SK-N-SH (cell line): Measurements from ENCODE around the gene PI4K2B. TPM values are rescaled to one million over a fixed set of nuclear protein-coding genes. Genes with fewer than 3 reads are reported as not detected.

ENCODE experiments used
- CTCF ChIA-PET: fragments of 300-600, 350-600 bp; formaldehyde crosslinking; extraction: SDS; loops from one replicate; lab custom pipeline; 2021; lab: Yijun Ruan, JAX
- POLR2A ChIA-PET: fragments of 350-600 bp; sonication (Branson Sonifier 250); formaldehyde crosslinking; extraction: SDS; loops from one replicate; lab custom pipeline; 2020; ENCODE audit warnings: antibody characterized with exemption, inconsistent platforms; lab: Yijun Ruan, JAX
- DNase-seq: peaks from one replicate; pipeline ENCODE4 v3.0.0; 2012
- H2AFZ ChIP-seq: fragments of 200-600 bp; sonication (generic); 2 replicates; pipeline ENCODE4 v1.8.1; 2016; ENCODE audit warnings: antibody characterized with exemption, mild to moderate bottlenecking, low read depth
- H3F3A ChIP-seq: fragments of 200-600 bp; sonication (generic); replicated peaks from 2 replicates; pipeline ENCODE3; 2016; ENCODE audit warnings: antibody characterized with exemption, mild to moderate bottlenecking; ENCODE audit not compliant: insufficient read depth
- H3K27ac ChIP-seq, 2 experiments: fragments of 200-500 bp in 1 of 2; fragments of 200-600 bp in 1 of 2; sonication (Bioruptor generic) in 1 of 2; sonication (generic), shearing (Covaris generic) in 1 of 2; 2 replicates each; pipeline versions ENCODE4 v1.5.1 to v1.6.1; 2014 to 2016; ENCODE audit warnings: low read depth in 2 of 2, inconsistent platforms in 1 of 2, low read length in 1 of 2, mild to moderate bottlenecking in 1 of 2, mixed read lengths in 1 of 2
- H3K27me3 ChIP-seq: fragments of 200-600 bp; sonication (generic), shearing (Covaris generic); 2 replicates; pipeline ENCODE4 v1.6.1; 2016; ENCODE audit warnings: mixed run types; ENCODE audit not compliant: insufficient read depth
- H3K36me3 ChIP-seq, 2 experiments: fragments of 200-500 bp in 1 of 2; fragments of 200-600 bp in 1 of 2; sonication (Bioruptor generic) in 1 of 2; sonication (generic) in 1 of 2; replicated peaks in 1 of 2; 2 replicates each; pipeline versions ENCODE3 to v1.5.1; 2014 to 2016; ENCODE audit warnings: low read length in 1 of 2, mild to moderate bottlenecking in 1 of 2; ENCODE audit not compliant: insufficient read depth in 2 of 2, control insufficient read depth in 1 of 2
- H3K4me1 ChIP-seq, 2 experiments: fragments of 200-500 bp in 1 of 2; fragments of 200-600 bp in 1 of 2; sonication (Bioruptor generic) in 1 of 2; sonication (generic), shearing (Covaris generic) in 1 of 2; 2 replicates each; pipeline versions ENCODE4 v1.5.1 to v1.6.1; 2014 to 2016; ENCODE audit warnings: low read depth in 1 of 2, low read length in 1 of 2, mixed run types in 1 of 2; ENCODE audit not compliant: insufficient read depth in 2 of 2, control insufficient read depth in 1 of 2
- H3K4me2 ChIP-seq: fragments of 200-600 bp; sonication (generic), shearing (Covaris generic); 2 replicates; pipeline ENCODE4 v1.6.1; 2017; ENCODE audit warnings: mixed run types
- H3K4me3 ChIP-seq, 2 experiments: fragments of 200-500 bp in 1 of 2; fragments of 200-600 bp in 1 of 2; sonication (Bioruptor generic) in 1 of 2; sonication (generic), shearing (Covaris generic) in 1 of 2; 2 replicates each; pipeline versions ENCODE4 v1.5.1 to v1.8.1; 2014 to 2016; ENCODE audit warnings: low read depth in 2 of 2, inconsistent platforms in 1 of 2, low read length in 1 of 2, mild to moderate bottlenecking in 1 of 2, mixed read lengths in 1 of 2, moderate library complexity in 1 of 2
- H3K79me2 ChIP-seq: fragments of 200-600 bp; sonication (generic); 2 replicates; pipeline ENCODE4 v1.8.1; 2017; ENCODE audit warnings: mild to moderate bottlenecking; ENCODE audit not compliant: insufficient read depth
- H3K9ac ChIP-seq: fragments of 200-600 bp; sonication (generic); 2 replicates; pipeline ENCODE4 v1.6.1; 2017; ENCODE audit warnings: mixed run types
- H3K9me2 ChIP-seq: fragments of 200-600 bp; sonication (generic); 2 replicates; pipeline ENCODE4 v1.6.1; 2017; ENCODE audit warnings: mixed run types
- H3K9me3 ChIP-seq: fragments of 200-600 bp; sonication (generic); 2 replicates; pipeline ENCODE4 v1.6.1; 2017; ENCODE audit warnings: mixed run types, mild to moderate bottlenecking, moderate library complexity
- H4K20me1 ChIP-seq: fragments of 200-600 bp; sonication (generic); 2 replicates; pipeline ENCODE4 v1.6.1; 2017; ENCODE audit warnings: mild to moderate bottlenecking, mixed run types; ENCODE audit not compliant: insufficient read depth
- CHD2 ChIP-seq: fragments of 150-350 bp; IDR thresholded peaks from 2 replicates; pipeline ENCODE4 v1.6.1; 2018; ENCODE audit warnings: low read length; ENCODE audit not compliant: partially characterized antibody
- EP300 ChIP-seq, 2 experiments: IDR thresholded peaks; 2 replicates each; pipeline versions ENCODE4 v1.4.0 to v1.6.1; 2012; ENCODE audit warnings: borderline replicate concordance in 1 of 2, low read depth in 1 of 2, low read length in 1 of 2
- EZH2phosphoT487 ChIP-seq: fragments of 200-600 bp; sonication (generic); IDR thresholded peaks from 2 replicates; pipeline ENCODE4 v1.6.1; 2017; ENCODE audit warnings: low read depth, mixed run types, mild to moderate bottlenecking, antibody characterized with exemption, moderate library complexity, borderline replicate concordance
- FOXJ3 ChIP-seq: sonication (generic); formaldehyde crosslinking; IDR thresholded peaks from 2 replicates; pipeline ENCODE4 v1.5.1; 2020; ENCODE audit warnings: mild to moderate bottlenecking, missing genetic modification reagents
- MXI1 ChIP-seq: IDR thresholded peaks from 2 replicates; pipeline ENCODE4 v1.6.1; 2012; ENCODE audit warnings: mild to moderate bottlenecking, low read depth, low read length, improper control_type of control experiment
- PBX3 ChIP-seq: IDR thresholded peaks from 2 replicates; pipeline ENCODE4; 2012
- POLR2AphosphoS5 ChIP-seq: IDR thresholded peaks from 2 replicates; pipeline ENCODE4 v1.6.1; 2012; ENCODE audit warnings: low read depth, low read length
- RAD21 ChIP-seq: IDR thresholded peaks from 2 replicates; pipeline ENCODE4 v1.6.1; 2012; ENCODE audit warnings: mild to moderate bottlenecking, low read length
- SMC3 ChIP-seq: IDR thresholded peaks from 2 replicates; pipeline ENCODE4 v1.6.1; 2012; ENCODE audit warnings: low read depth, low read length, improper control_type of control experiment
- TAF1 ChIP-seq: IDR thresholded peaks from 2 replicates; pipeline ENCODE4 v1.6.1; 2012; ENCODE audit warnings: low read depth, mild to moderate bottlenecking, low read length, moderate library complexity, borderline replicate concordance
- USF1 ChIP-seq: IDR thresholded peaks from 2 replicates; pipeline ENCODE4 v1.4.0; 2012; ENCODE audit warnings: low read depth, borderline replicate concordance
- USF2 ChIP-seq: fragments of 150-350 bp; IDR thresholded peaks from 2 replicates; pipeline ENCODE4 v1.6.1; 2017; ENCODE audit warnings: antibody characterized with exemption, low read length, low read depth, borderline replicate concordance
- ZBTB33 ChIP-seq: IDR thresholded peaks from 2 replicates; pipeline ENCODE4 v1.4.0; 2012; ENCODE audit warnings: low read depth, borderline replicate concordance
- WGBS: methylation state at CpG from one replicate; pipeline ENCODE4 v1.1.6; 2017; ENCODE audit warnings: low lambda C conversion rate; 5-methylcytosine and 5-hydroxymethylcytosine counted together
- polyA plus RNA-seq, 3 experiments: library from polyadenylated mRNA; depleted of rRNA; stranded (reverse); fragments of >200 nt; gene quantifications; 2 replicates each; pipeline ENCODE4 v1.2.3, GENCODE V29; 2012

The PI4K2B gene
- polyA plus RNA-seq, 1 of the 3 experiments (the other 2 are of a cell fraction) = 3.1 TPM

- Histone ChIP-seq H3K79me2 (no peaks in the 10 kb centered on the region), H3K4me1 (no peaks in the 10 kb centered on the region), H3K9me2 (no peaks in the 10 kb centered on the region), H3K27me3 (no peaks in the 10 kb centered on the region), H2AFZ (no peak overlapping the region), H3K36me3 (no peaks in the 10 kb centered on the region), H3K4me3 (no peak overlapping the region), H3K9ac (no peak overlapping the region), H3K4me2 (no peak overlapping the region), H4K20me1 (no peaks in the 10 kb centered on the region), H3K27ac (no peak overlapping the region), H3F3A (no peaks in the 10 kb centered on the region), H3K9me3 (no peaks in the 10 kb centered on the region)
- POLR2A ChIA-PET = no interaction called here
- no peak for DNase-seq
- TF ChIP-seq PBX3 = no peak
- WGBS = 93% methylated on average over 4 of the region's 4 CpGs
- CTCF ChIA-PET = no interaction called here
Measured at GRCh38 chr4:25184056-25184455, 49.8 kb upstream of the PI4K2B start.

- CTCF ChIA-PET = no interaction called here
- no peaks in the 10 kb centered on the region for H3K79me2 ChIP-seq
- no peaks in the 10 kb centered on the region for H3K36me3 ChIP-seq
- no peaks in the 10 kb centered on the region for H3K27me3 ChIP-seq
- no peak overlapping the region for H2AFZ ChIP-seq
- H3K9me3 ChIP-seq = no peaks in the 10 kb centered on the region
- no peak overlapping the region for H3K9ac ChIP-seq
- no peak for DNase-seq
- 50% methylated on average over 2 of the region's 2 CpGs for WGBS
- H3K4me2 ChIP-seq = no peak overlapping the region
- no peak for TF ChIP-seq EZH2phosphoT487
- no peak for TF ChIP-seq FOXJ3 (CRISPR knock-in tag)
- TF ChIP-seq RAD21 = no peak
- TF ChIP-seq SMC3 = no peak
- TF ChIP-seq EP300 (IDR thresholded peaks at IDR 0.05; ENCODE audit: borderline replicate concordance in 1 of 2, low read depth in 1 of 2, low read length in 1 of 2) = no peak
- no peak overlapping the region for H3K4me3 ChIP-seq
- H3F3A ChIP-seq = no peaks in the 10 kb centered on the region
- H3K27ac ChIP-seq = no peak overlapping the region
- H4K20me1 ChIP-seq = no peaks in the 10 kb centered on the region
- no peaks in the 10 kb centered on the region for H3K4me1 ChIP-seq
- POLR2A ChIA-PET = no interaction called here
- no peaks in the 10 kb centered on the region for H3K9me2 ChIP-seq
Measured at GRCh38 chr4:25190407-25190806, 43.4 kb upstream of the PI4K2B start.

- Histone ChIP-seq H2AFZ (no peak overlapping the region), H3K9me2 (no peaks in the 10 kb centered on the region), H3K4me3 (no peak overlapping the region), H3F3A (no peaks in the 10 kb centered on the region), H3K4me2 (no peak overlapping the region), H3K36me3 (no peaks in the 10 kb centered on the region), H4K20me1 (no peaks in the 10 kb centered on the region), H3K4me1 (no peaks in the 10 kb centered on the region), H3K79me2 (no peaks in the 10 kb centered on the region), H3K27me3 (no peaks in the 10 kb centered on the region), H3K27ac (no peak overlapping the region), H3K9ac (no peak overlapping the region), H3K9me3 (no peaks in the 10 kb centered on the region)
- POLR2A ChIA-PET = no interaction called here
- WGBS = 97% methylated on average over 2 of the region's 2 CpGs
- CTCF ChIA-PET = interaction anchor here (1.5 kb wide), 1 partner anchor 114 kb away, joined by 4 read pairs; the partner anchor contains the start of gene ZCCHC4
- no peak for DNase-seq
- TF ChIP-seq MXI1 = no peak
- no peak for TF ChIP-seq TAF1
- TF ChIP-seq POLR2AphosphoS5 = no peak
- no peak for TF ChIP-seq CHD2
- no peak for TF ChIP-seq RAD21
- no peak for TF ChIP-seq USF2
- TF ChIP-seq EP300 (IDR thresholded peaks at IDR 0.05; ENCODE audit: borderline replicate concordance in 1 of 2, low read depth in 1 of 2, low read length in 1 of 2) = no peak
- no peak for TF ChIP-seq USF1
- no peak for TF ChIP-seq EZH2phosphoT487
- no peak for TF ChIP-seq ZBTB33
Measured at GRCh38 chr4:25198713-25199112, 35.1 kb upstream of the PI4K2B start.
